Globus pallidus (tissue), 1 donor: ENCODE results near the gene ARL4A.
"Not testable (repeated sequence)": the region's sequence is repeated elsewhere in the genome, so short reads cannot be mapped to it uniquely, and the experiment has no call there.

Experiments
- DNase-seq: peaks from one replicate; pipeline ENCODE4 v3.0.0-alpha.2; 2015; ENCODE audit warnings: low spot score

Gene ARL4A

DNA sequence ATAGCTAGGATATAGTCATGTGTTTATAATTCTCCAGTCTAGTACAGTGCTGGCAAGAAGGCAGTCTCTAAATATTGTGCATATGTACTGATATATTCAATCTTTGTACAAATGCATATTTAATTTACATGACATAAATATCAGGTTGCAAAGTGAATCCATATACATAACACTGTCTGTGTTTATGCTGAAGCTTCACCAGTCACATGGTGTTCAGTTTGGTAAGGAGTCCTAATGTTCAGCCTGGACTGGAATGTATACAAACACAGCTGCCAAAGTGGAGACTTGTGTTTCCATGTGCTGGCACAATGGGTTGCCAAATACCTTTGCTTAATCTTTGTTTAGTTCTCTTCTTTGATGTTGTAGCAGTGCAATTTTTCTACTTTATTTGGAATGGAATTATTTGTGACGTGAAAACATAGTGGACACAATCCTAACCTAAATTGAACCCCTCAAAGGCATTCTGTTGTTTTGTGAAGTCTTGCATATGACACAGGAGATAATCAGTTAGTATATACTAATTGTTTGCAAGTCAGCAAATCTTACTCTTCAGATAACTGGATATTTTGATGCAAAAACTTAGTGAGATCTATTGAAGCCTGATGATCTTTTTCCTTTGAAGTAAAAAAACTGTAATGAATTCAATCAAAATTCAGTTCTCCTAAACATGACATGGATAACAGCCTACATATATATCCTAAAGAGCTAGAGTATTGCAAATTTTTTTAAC is 17.3 kb upstream of the ARL4A start:
- DNase-seq: no peak

DNA sequence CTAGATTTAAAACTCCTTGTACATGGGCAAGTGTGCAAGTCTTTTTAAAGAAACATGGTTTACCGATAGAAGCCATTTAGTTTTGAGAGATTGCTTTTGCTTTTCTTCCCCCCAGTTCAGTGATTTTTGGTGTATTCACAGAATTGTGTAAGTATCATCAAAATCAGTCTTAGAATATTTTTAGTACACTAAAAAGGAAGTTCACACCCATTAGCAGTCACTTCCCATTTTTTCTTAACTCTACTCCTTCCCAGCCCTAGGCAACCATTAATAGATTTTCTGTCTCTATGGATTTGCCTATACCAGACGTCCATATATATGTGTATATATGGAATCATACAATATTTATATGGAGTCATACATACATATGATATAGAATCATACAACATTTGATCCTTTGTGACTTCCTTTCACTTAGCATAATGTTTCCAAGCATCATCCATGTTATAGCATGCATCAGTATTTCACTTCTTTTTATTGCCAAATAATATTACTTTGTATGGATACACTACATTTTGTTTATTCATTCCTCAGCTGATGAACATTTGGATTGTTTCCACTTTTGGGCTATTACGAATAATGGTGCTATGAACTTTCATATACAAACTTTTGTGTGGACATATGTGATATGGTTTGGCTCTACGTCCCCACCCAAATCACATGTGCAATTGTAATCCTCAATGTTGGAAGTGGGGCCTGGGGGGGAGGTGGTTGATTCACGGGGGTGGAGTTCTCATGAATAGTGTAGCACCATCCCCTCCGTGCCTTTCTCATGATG is 16.5 kb upstream of the ARL4A start:
- DNase-seq: no peak

DNA sequence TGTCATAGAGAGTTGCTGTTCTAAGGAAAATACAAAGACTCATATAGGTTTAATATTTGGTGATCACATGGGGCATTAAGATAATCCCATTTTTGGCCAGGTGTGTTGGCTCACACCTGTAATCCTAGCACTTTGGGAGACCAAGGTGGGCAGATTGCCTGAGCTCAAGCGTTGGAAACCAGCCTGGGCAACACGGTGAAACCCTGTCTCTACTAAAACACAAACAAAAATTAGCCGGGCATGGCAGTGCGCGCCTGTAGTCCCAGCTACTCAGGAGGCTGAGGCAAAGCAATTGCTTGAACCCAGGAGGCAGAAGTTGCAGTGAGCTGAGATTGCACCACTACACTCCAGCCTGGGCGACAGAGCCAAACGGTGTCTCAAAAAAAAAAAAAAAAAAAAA is 14.0 kb upstream of the ARL4A start:
- not testable (repeated sequence) for DNase-seq

DNA sequence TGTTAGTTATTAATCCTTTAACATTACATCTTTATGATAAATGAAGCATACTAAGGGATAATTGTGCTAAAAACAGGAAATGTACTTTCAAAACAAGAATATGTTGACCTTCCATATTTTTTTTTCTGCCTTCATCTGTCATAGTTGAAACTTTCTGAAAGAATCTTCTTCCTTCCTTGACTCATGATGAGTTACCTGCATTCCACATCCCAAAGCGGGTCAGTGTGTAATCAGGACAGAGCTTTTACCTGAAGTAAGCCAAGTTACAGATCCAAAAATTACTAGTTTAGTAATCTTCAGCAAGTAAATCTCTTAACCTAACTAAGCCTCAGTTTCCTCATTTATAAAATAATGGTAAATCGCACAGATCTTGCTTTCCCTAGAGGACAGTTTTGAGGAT is 13.4 kb upstream of the ARL4A start:
- no peak for DNase-seq

DNA sequence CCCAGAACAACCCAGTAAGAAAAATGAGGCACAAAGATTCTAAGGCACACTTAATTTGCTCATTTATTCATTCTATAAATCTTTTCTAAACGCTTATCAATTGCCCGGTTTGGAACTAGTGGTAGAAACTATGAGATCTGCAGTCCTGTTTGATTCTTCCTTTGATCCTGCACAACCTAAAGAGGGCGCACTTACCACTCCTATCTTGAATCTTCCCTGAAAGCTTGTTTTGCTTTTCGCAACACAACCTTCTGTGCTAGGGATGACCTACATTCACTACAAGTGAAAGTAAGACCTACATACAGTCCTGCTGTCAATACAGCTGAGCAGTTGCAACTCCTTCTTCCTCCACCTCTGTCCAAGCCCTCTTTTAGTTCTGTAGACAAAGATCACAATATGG is 12.6 kb upstream of the ARL4A start:
- no peak for DNase-seq

DNA sequence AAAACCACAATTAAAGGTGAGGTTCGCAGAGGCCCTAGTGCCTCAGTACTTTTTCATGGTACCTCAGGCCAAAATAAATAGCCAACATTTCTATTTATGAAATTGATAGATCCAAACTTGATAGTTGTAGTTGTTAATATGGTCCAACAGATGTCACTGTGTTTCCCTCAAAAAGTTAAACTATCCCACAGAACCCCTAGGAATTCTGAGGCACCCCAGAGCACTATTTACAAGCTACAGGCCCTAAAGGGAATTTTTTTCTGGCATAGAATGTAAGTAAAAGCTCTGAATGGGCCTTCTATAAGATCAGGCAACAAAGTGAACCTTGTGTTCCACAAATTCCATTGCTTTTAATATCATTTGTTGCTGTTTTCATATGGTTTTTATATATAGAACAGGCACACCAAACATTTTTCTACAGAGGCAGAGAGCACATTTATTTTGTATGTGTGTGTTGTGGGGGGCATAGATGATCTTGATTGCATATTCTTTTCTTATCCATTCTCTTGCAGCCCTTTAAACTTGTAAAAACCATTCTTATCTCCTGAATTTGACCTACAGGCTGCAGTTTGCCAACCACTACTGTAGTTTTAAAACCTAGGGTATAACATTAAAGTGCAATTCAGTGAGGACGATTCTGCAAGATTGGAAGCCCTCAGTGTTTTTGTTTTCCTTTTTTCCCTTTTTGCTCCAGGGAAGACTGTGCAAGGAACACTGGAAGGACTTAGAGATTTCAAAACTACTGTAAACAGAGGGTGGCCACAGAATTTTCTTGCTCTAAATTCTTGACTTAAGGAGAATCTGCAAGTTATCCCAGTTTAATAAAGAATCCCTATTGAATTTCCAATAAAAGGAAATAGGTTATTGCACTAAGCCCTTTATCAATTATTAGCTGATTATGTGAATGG is 3.5 kb upstream of the ARL4A start:
- no peak for DNase-seq

DNA sequence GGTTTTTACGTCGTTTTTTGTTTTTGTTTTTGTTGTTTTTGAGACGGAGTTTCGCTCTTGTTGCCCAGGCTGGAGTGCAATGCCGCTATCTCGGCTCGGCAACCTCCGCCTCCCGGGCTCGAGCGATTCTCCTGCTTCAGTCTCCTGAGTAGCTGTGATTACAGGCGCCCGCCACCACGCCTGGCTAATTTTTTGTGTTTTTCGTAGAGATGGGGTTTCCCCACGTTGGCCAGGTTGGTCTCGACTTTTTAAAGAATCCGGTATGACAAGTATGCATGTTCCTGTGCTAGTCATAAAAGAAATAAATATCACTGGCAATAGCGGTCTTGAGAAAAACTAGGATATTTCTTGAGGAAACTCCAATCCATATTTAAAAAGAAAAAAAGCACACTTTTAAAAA is 2.7 kb upstream of the ARL4A start:
- no peak for DNase-seq

DNA sequence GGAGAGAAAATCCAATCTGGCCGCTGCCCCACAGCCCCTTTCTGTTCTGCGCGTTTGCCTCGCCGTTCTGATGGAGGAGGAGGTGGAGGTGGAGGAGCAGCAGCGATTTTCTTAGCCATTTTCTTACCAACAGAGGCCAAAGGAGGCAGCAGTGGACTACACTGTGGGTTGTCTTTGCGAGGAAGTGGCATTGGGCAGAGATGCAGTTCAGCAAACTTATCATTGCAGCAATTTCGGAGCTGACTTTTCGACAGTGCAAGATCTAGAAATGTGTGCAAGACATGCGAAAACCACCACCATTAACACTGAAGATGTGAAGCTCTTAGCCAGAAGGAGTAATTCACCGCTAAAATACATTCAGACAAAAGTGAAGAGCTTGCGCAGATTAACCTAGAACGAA is 1.9 kb upstream of the ARL4A start:
- DNase-seq: peak; percentile 54

DNA sequence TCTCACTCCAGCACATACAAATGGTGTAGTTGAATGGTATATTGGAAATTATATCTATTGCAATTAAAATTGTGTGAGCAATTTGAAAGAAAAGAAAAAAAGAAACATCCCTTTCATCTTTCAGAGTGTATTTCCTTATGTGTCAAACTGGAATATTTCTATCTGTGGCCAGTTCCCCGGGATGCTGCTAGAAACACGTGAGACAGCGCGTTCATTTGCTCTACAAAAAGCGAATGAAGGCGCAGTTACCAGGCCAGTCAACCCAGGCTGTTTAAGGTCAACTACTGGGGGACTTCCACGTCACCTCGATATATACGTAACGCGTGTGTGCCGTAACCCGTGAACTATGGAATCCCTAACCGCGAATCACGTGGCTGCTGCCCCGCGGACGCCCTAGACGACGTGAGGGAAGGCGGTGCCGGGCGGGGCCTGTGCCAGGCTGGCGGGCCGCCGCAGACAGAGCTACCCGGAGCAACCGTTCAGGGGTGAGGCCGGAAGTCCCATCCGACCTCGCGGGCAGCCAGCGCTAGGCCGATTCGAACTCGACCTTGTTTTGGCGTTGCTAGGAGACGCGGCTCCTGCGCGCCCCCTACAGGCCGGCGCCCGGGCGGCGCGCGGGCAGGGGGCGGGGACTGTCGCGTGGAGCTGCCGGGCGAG is 1.1 kb upstream of the ARL4A start:
- DNase-seq: peak; percentile 80

DNA sequence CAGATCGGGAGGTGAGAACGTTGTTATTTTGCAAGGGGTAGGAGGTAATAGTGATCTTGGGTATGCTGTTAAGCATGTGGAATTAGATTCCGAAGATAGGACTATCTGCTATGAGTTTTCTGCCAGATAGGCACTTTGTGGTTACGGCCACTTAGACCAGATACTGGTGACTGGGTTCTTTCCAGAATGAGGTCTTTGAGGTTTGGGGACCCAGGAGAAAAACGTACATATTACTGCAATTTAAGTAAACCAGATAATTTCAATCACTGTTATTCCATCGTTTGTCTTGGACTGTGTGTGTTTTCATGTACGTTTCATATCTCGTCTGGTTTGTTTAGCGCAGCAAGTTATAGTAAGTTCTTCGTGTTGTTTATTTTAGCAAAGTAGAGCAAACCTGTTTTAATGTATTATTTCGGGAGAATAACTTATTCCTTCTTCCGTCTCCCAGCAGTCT is 312 bp downstream of the ARL4A start:
- DNase-seq: no peak

DNA sequence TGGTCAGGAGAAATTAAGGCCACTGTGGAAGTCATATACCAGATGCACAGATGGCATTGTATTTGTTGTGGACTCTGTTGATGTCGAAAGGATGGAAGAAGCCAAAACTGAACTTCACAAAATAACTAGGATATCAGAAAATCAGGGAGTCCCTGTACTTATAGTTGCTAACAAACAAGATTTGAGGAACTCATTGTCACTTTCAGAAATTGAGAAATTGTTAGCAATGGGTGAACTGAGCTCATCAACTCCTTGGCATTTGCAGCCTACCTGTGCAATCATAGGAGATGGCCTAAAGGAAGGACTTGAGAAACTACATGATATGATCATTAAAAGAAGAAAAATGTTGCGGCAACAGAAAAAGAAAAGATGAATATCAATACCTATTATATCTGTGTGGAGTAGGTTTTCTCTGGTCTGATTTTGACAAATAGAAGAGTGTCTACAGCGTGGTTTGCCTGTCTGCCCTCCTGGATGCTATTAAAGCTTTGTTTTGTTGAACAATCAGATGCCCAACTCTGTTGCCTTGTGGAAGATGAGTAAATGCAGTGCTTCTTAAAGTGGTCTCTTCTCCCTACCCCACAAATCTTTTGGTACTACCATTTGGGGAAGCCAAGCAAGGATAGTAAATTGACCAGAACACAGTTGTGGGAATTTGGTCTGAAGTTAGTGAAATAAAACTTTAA is 1.2 kb downstream of the ARL4A start:
- DNase-seq: not testable (repeated sequence)

DNA sequence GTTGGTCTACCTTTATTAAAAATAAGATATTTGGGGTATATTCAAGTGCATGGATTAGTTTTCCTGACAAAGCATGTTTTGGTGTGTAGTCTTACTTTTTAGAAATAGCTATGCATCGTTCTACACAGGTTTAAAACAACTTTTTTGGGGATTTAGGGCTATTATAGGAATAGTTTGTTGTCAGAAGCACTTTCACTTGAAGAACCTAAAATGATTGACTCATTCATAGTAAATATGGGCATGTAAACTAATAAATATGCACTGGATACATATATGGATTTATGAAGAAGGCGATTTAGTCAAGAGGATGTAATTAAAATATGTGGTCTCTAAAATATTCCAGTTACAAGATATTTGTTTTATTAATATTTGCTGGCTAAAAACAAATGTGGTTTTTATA is 2.0 kb downstream of the ARL4A start:
- DNase-seq: no peak

DNA sequence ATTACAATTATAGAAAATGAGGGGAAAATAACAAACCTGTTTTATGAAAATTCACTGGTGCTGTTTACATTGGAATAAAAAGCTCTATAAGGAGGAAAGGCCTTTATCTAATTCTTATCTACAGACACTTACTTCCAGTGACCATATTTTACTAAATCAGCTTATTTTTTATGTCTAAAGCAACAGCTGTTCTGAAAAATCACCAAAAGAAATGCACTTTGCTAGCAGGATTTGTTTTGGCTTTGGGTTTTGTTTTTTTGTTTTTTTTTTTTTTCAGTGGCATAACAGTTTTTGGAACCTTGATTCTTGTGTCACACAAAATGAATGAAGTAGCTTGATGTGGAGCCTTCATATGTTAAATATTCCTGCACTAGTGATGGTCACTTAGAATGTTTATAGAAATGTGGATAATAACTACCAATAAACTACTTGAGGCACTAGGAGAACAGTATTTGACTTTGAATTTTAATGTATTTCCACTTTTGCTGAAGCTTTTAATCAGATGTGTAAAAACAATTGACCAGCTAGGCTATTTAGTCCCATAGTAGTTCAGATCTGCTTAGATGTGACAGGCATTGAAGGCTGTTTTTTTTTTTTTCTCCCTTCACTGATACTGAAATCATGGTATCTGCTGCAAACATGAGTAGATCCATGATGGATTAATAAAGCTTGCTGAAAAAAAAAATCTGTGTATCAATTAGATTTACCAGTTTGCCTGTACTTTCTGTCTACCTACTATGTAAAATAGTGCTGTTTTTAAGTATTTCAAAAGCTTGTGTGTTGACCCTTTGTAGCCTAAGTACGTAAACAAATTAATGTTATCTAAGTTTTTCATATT is 2.8 kb downstream of the ARL4A start:
- DNase-seq: no peak

DNA sequence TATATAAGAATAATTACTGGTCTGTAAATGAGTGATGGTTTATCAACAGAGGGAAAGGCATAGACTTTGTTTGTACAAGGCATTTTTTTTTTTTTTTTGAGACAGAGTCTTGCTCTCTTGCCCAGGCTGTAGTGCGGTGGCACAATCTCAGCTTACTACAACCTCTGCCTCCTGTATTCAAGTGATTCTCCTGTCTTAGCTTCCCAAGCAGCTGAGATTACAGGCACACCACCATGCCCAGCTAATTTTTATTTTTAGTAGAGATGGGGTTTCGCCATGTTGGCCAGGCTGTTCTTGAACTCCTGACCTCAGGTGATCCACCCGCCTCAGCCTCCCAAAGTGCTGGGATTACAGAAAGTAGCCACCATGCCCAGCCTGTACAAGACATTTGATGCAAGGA is 4.0 kb downstream of the ARL4A start:
- DNase-seq: not testable (repeated sequence)

DNA sequence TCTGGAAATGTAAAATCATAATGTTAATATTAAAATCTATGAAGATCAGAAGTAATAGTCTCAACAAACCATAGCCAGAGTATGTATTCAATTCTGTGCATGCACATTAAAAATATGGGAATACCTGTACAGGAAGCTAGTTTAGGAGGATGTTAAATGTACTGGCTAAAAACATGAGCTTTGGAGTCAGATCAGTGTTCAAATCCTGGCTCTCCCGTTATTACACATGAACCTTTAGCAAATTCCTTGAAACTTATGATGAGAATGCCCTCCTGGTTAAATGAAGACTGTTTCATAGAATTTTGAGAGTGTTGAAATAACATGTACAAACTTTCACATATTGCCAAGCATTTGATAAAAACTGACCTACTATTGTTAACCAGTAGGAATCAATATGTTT is 4.6 kb downstream of the ARL4A start:
- DNase-seq: no peak

DNA sequence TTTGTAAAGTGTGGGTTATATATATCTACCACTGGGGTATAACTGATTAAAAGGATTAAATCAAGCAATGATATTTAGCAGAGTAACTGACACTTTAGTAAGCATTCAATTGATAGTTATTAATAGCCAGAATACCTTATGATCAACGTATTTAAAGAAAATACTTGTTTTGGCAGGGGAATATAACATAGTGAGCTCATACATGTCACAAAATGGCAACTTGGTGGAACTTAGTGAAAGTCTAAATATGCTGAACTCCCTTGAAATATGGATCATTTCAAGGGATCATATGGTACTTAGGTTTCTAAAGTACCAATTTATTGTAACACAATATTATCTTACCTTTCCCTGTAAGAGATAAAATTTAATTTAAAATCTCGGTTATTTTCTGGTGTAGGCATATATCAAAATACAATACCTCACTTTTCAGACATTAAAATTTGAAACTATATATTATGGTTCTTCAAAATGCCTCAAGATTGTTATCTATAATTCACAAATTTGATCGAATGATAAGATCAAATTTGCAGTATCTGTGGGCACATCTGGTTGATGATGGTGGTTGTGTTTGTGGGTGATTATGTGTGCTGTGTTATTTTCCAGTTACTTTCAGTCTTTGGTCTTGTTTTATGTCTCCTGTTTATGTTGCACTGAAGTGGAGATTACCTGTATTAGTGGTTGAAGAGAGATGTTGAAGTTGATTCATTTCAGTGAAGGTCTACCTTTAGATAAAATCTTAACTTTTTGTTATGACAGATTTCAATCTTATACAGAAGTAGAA is 5.2 kb downstream of the ARL4A start:
- DNase-seq: no peak

DNA sequence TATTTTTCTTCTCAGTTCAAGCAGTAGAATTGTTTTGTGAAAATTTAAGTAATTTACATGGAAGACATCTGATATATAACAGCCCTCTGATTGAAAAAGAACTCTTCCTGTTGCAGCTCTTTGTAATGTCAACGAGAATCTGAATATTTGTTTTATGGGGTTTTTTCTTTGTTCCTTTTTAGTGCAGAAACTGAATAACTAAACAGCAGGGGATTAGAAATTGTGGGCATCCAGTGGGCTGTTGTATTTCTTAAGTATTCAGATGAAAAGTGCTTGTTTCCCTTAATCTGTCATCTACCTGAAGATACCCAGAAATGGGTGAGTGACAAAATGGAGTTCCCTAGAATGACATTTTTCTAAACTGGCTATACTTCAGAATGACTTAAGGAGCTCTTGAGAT is 7.4 kb downstream of the ARL4A start:
- no peak for DNase-seq

DNA sequence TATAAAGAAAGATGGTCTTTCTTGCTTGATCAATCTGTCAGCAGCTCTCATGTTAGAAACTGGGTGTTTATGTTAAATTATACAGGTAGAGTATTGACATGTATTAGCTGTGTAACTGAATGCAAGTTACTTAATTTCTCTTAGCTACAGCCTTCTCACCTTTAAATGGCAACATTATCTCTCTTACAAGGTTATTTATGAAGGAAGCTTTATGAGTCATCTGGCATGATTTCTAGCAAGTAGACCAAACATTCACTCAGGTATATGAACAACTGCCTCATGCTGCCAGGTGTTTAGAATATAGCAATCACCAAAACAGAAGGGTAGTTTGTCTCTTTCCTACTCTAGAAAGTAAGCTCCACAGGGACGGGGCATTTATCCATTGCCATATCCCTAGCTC is 8.5 kb downstream of the ARL4A start:
- DNase-seq: no peak

DNA sequence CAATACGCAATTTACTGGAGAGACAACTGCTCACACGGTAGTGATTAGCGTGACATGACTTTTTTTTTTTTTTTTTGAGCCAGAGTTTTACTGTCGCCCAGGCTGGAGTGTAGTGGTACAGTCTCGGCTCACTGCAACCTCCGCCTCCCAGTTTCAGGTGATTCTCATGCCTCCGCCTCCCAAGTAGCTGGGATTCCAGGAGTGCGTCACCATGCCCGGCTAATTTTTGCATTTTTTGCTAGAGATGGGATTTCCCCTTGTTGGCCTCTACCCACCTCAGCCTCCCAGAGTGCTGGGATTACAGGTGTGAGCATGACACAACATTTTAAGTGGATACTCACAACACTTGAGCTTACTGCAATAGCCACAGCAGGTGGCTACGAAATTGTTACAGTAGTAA is 11.9 kb downstream of the ARL4A start:
- DNase-seq: no peak

DNA sequence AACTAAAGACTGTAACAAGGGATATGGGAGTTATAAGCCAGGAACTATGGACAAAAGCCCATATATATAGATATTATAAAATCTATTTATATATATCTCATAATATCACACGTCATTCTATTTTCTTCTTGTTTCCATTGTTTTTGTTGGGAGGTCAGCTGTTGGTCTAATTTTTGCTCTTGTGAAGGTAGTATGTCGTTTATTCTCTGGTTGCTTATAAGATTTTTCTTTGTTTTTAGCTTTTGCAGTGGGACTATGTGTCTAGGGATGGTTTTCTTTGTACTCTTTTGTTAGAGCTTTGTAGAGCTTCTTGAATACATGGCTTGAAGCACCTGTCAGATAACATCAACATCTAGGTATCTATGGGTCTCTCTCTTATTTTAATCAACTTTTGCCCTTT is 14.0 kb downstream of the ARL4A start:
- no peak for DNase-seq
